ENCODE results near the gene DYNLL2.
"Not testable (repeated sequence)": the region's sequence is repeated elsewhere in the genome, so short reads cannot be mapped to it uniquely, and the experiment has no call there.

DYNLL2 gene

DNA sequence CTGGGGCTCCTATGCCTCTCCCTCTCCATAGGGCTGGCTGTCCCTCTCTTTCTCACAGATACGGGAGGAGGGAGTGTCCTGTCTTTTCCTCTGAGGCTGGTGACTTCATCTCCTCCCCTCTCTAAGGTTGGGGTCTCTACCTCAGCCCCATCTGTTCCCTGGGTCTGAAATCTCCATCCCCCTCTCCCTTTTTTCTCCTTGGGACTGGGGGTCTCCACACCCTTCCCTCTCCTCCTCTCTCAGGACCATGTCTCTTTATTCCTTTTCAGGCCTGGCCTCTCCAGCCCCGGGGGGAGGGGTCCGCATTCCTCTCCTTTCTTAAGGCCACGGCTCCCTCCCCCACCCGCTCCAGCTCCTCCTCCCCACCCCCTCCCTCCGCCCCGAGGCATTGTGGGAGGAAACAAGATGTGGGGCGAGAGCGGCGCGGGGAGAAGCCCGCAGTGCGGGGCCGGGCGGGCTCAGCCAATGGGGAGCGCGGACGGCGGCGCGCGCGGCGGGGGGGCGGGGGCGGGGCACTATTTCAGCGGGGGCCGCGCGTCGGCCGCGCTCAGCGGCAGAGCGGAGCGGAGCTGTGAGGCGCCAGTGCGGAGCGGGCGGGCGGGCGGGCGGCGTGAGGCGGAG lies at the start of gene DYNLL2:
TSS of gene DYNLL2 (plus strand) at position 550 of the 621 bp plus-strand sequence. CDS start 3,672 bp downstream, outside the sequence.
- H3K27ac Mint-ChIP-seq = peak within 1 kb of the TSS; percentile 96
- DNase-seq = peak; percentile 80
- H3K9me3 Mint-ChIP-seq = no peaks in the 10 kb centered on the region
- peak; percentile 80 to 85 for ATAC-seq (replicated peaks)
- H3K4me1 Mint-ChIP-seq = peaks cover 21 to 43% of the 10 kb centered on the region in 2 donors
- peaks cover 4 to 15% of the 10 kb centered on the region in 2 donors for H3K36me3 Mint-ChIP-seq
- H3K27me3 Mint-ChIP-seq = no peaks in the 10 kb centered on the region
- H3K4me3 Mint-ChIP-seq = peak within 1 kb of the TSS; percentile 85 to 91

DNA sequence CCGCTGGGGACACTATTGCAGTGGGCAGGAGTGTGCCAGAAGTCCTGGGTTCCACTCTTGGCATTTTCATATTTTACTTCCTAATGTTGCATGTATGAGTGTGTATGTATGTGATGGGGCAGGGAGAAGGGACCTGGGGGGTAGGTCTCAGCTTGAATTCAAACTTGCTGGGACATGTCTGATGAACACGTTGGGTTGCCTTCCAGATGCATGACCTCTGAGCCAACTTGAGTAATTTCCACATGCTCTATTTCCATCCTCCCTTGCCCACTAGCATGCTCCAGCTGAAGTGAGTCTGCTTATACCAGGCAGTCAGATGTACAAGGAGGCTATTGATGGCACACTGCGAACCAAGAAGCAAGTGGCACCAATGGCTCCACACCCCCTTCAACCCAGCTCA lies 43.2 kb upstream of the DYNLL2 start:
- no peaks in the 10 kb centered on the region for H3K4me1 Mint-ChIP-seq
- DNase-seq = no peak
- peaks cover 0 to 4% of the 10 kb centered on the region in 2 donors for H3K9me3 Mint-ChIP-seq
- H3K36me3 Mint-ChIP-seq = no peaks in the 10 kb centered on the region
- no peak for ATAC-seq (replicated peaks)
- peaks cover 36 to 51% of the 10 kb centered on the region in 2 donors for H3K27me3 Mint-ChIP-seq
- no peak overlapping the region for H3K4me3 Mint-ChIP-seq
- H3K27ac Mint-ChIP-seq = no peak overlapping the region

DNA sequence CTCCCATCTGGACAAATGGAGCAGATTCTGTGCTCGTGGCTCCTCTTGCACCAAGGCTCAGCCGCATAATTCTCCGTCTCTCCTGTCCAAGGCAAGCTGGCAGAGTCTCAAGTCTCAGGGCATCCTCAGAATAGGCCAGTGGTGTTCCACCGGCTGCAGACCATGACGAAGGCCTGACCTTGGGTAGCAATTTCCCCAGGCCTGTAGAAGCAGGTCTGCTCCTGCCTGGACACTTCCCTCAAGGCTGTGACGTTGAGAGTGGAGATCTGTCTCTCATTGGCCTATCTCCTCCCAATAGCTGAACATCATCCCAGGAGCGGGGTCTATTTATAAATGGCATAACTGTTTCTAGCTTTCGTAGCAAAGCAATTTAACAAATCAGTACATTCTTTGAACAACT lies 42.8 kb upstream of the DYNLL2 start:
- H3K27ac Mint-ChIP-seq = no peak overlapping the region
- DNase-seq (no peak), ATAC-seq (replicated peaks) (no peak)
- peaks cover 36 to 51% of the 10 kb centered on the region in 2 donors for H3K27me3 Mint-ChIP-seq
- no peaks in the 10 kb centered on the region for H3K4me1 Mint-ChIP-seq
- no peak overlapping the region for H3K4me3 Mint-ChIP-seq
- no peaks in the 10 kb centered on the region for H3K36me3 Mint-ChIP-seq
- peaks cover 0 to 4% of the 10 kb centered on the region in 2 donors for H3K9me3 Mint-ChIP-seq

DNA sequence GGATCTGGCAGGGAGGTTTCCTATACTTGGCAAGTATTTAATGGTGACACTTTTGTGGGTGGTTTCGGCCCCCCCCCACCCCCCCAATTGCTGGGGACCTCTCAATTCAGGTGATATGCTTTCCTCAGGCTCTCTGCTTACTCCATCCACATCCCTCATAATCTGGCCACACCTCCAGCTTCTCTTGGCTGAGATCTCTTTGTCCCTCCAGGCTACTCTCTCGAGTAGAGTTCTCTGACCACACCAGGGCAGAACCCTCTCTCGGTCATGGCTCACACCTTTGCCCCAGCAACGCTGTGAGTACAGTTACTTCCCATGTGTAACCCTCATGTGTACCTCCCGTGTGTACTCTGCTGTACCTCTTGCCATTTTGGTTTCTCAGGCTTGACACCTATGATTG lies 42.1 kb upstream of the DYNLL2 start:
- ATAC-seq (replicated peaks) = no peak
- Mint-ChIP-seq H3K4me3 (no peak overlapping the region), H3K27me3 (peaks cover 36 to 51% of the 10 kb centered on the region in 2 donors)

DNA sequence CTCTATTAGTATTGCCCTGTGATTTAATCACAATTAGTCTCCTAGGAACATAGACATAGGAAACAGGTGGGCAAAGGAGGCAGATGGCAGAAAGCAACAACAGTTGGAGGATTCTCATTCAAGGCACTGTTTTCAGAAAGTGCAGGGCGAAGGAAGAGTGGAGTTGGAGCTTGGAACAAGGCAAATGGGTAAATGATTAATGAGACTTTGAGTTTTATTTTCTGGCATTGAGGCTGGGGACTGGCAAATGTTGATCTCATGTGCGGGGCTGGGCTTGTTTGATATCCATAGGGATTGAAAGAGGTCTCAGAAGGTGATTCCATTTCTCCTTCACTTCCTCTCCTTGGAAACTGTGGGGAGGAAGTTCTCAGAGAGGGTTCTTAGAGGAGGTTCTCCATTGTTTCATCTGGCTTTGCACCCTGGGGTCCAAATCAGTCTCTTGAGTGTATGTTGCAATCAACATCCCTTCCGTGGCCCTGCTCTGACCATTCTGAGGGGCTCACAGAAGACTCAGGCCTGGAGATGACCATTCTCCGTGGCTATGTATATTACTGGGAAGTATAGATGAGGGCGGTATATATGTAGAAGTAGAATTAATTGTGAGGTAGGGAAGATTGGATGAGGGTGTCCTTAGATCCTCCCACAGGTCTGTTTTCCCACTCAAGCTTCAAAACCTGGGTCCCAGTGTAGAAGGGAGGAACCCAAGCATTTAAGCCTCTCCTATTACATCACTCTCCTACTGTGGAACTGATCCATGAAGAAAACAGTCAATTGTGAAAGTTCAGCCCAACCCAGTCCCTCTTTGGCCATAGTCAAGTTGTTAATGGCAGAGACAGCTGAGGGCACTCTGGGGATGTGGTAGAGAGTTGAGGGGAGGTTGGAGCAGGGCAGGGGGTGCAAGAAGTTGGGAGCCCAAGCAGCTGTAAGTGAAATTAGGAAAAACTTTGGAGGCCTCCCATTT lies 39.7 kb upstream of the DYNLL2 start:
- Mint-ChIP-seq H3K27ac (no peak overlapping the region), H3K4me1 (no peaks in the 10 kb centered on the region), H3K9me3 (peaks cover 0 to 4% of the 10 kb centered on the region in 2 donors), H3K4me3 (no peak overlapping the region), H3K36me3 (no peaks in the 10 kb centered on the region), H3K27me3 (peaks cover 38 to 44% of the 10 kb centered on the region in 2 donors)
- no peak for ATAC-seq (replicated peaks)
- no peak for DNase-seq

More for the DNA sequence above, 42.1 kb upstream of the DYNLL2 start:
- Mint-ChIP-seq H3K9me3 (peaks cover 0 to 4% of the 10 kb centered on the region in 2 donors), H3K36me3 (no peaks in the 10 kb centered on the region), H3K4me1 (no peaks in the 10 kb centered on the region), H3K27ac (no peak overlapping the region)
- no peak for DNase-seq

DNA sequence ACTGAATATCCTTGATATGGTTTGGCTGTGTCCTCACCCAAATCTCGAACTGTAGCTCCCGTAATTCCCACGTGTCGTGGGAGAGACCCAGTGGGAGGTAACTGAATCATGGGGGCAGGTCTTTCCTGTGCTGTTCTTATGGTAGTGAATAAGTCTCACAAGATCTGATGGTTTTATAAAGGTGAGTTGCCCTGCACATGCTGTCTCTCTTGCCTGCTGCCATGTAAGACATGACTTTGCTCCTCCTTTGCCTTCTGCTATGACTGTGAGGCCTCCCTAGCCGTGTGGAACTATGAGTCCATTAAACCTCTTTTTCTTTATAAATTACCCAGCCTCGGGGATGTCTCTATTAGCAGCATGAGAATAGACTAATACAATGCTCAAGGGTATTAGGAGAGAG lies 39.0 kb upstream of the DYNLL2 start:
- not testable (repeated sequence) for H3K27ac Mint-ChIP-seq; DNase-seq; ATAC-seq (replicated peaks); H3K4me3 Mint-ChIP-seq; H3K36me3 Mint-ChIP-seq; H3K9me3 Mint-ChIP-seq; H3K4me1 Mint-ChIP-seq
- H3K27me3 Mint-ChIP-seq = peaks cover 37 to 43% of the 10 kb centered on the region in 2 donors

DNA sequence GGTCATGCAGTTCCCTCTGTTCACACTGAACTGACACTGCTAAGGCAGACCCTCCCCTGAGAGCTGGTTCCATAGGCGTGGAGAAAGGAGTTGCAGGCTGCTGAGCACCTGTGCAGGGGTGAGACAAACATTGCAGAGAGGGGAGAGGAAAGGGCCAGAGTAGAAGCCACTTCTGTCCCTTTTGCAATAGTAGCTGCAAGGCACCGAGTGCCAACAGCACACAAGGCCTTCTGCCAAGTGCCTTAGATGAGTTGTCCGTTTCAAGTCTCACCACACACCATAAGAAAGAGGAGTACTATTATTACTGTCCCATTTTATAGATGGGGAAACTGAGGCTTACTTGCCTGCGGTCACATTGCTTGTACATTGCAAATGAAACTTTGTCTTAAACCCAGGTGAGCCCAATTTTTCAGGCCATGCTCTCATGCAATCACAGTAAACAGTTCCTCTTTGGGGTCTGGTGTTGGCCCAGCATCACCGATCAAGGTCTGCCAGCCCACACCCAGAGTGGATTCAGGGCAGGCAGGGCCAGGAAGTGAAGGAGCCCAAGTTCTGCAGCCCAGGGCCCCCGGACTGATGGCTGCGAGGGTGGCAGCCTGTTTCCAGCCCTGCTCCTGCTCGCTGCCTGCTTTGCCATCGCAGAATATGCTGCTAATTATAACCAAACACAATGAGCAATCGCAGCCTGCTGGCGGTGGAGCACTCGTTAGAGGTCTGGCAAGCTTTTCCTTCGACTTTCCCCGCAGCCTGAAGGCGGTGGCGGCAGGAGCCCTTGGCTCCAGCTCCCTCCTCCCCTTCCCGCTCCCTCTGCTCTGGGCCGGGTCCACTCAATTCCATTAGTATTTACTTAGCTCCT lies 36.8 kb upstream of the DYNLL2 start:
- peaks cover 27 to 32% of the 10 kb centered on the region in 2 donors for H3K27me3 Mint-ChIP-seq
- H3K27ac Mint-ChIP-seq = no peak overlapping the region
- H3K4me3 Mint-ChIP-seq = no peak overlapping the region
- ATAC-seq (replicated peaks) (no peak), DNase-seq (no peak)
- H3K9me3 Mint-ChIP-seq = peaks cover 0 to 4% of the 10 kb centered on the region in 2 donors
- no peaks in the 10 kb centered on the region for H3K36me3 Mint-ChIP-seq
- no peaks in the 10 kb centered on the region for H3K4me1 Mint-ChIP-seq

DNA sequence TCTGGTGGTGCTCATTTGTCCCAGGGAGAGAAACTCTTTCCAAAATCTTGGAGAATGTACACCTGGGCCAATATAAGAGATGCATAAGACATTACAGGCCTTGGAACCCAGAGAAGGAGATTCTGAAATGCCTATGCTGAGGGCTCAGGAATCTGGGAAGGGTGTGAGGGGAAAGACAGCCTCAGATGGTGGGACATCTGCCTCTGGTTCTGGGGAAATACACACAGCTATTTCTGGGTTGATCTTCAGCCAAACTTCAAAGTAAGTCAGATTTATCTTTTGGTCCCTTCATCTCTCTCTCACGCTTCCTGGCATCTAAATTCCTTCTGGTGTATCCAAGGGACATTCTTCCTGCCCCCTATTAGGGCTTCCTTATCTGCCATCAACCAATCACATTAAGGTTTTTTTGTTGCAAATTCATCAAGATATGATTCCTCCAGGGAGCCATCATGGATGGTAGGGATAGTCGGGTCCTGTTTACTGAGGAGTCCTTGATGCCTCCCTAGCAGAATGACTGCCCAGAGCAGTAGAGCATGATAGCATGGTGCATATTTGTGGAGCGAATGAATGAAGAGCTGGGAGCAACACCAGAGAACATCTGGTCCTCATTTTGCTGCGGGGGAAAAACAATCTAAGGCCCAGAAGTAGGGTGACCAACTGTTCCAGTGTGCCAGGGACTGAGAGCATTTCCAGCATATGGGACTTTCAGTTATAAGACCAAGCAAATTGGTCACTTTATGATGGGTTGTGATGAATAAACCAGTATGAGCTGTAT lies 35.7 kb upstream of the DYNLL2 start:
- H3K27me3 Mint-ChIP-seq = peaks cover 21 to 29% of the 10 kb centered on the region in 2 donors
- H3K9me3 Mint-ChIP-seq = peaks cover 0 to 4% of the 10 kb centered on the region in 2 donors
- H3K4me3 Mint-ChIP-seq = no peak overlapping the region
- no peaks in the 10 kb centered on the region for H3K4me1 Mint-ChIP-seq
- DNase-seq = no peak
- ATAC-seq (replicated peaks) = no peak
- no peaks in the 10 kb centered on the region for H3K36me3 Mint-ChIP-seq
- H3K27ac Mint-ChIP-seq = no peak overlapping the region

DNA sequence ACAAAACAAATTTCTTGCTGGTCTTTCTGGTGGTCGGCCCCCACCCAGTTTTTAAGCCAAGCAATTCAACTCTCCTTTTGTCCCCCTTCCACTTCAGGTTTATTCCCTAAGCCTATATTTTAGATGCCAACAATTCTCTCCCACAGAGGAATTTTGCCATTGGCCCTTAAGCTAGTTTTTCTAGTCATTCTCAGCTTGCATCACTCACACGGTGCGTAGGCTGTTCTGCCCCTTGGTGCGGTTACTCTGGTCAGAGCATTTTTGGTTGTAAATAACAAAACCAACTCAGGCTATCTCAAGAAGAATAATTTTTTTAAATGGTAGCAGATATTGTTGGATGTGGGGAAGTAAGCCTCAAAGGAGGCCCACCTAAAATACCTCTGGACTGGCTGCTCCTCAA lies 33.7 kb upstream of the DYNLL2 start:
- no peaks in the 10 kb centered on the region for H3K9me3 Mint-ChIP-seq

DNA sequence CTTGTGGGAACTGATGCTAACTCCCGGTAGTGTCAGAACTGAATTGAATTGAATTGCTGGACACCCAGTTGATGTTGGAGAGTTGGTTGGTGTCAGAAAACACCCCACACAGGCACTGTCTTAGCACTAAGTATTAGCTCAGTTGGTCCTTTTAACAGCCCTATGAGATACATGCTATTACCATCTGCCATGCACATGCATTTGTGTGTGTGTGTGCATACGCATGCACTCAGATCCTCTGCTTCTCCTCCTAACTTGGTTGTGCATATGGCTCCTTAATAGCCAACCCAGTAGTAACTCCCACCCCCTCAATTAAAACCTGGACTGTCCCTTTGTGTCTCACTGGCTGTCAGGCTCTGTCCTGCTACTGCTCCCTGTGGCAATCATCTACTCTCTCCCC lies 32.3 kb upstream of the DYNLL2 start:
- ATAC-seq (replicated peaks) (no peak), DNase-seq (no peak)
- Mint-ChIP-seq H3K27ac (no peak overlapping the region), H3K36me3 (no peaks in the 10 kb centered on the region), H3K4me1 (no peaks in the 10 kb centered on the region), H3K27me3 (peaks cover 18 to 28% of the 10 kb centered on the region in 2 donors), H3K4me3 (no peak overlapping the region), H3K9me3 (no peaks in the 10 kb centered on the region)

More for the DNA sequence above, 33.7 kb upstream of the DYNLL2 start:
- H3K4me1 Mint-ChIP-seq = no peaks in the 10 kb centered on the region
- H3K36me3 Mint-ChIP-seq = no peaks in the 10 kb centered on the region
- ATAC-seq (replicated peaks) (no peak), DNase-seq (no peak)
- no peak overlapping the region for H3K4me3 Mint-ChIP-seq
- peaks cover 16 to 26% of the 10 kb centered on the region in 2 donors for H3K27me3 Mint-ChIP-seq
- no peak overlapping the region for H3K27ac Mint-ChIP-seq

DNA sequence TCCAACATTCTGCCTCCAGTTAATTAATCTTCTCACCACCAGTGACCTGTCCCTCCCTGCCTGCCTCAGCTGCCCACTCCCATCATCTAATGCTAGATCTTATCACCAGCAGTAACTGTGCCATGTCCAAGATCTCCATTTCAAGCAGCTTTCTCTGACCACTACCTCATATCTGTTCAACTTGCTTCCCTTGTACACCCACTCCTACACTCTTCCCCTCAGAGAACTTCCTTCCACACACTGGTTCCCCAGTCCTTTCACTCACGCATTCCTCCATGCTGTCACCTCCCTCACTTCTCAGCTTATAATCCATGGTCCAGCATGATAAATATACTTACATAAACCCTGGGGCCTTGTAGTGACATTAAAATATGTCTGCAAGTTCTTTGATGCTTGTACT lies 31.8 kb upstream of the DYNLL2 start:
- H3K27me3 Mint-ChIP-seq = peaks cover 18 to 28% of the 10 kb centered on the region in 2 donors
- H3K27ac Mint-ChIP-seq = no peak overlapping the region
- no peak overlapping the region for H3K4me3 Mint-ChIP-seq
- DNase-seq (no peak), ATAC-seq (replicated peaks) (no peak)
- H3K4me1 Mint-ChIP-seq = no peaks in the 10 kb centered on the region
- no peaks in the 10 kb centered on the region for H3K9me3 Mint-ChIP-seq
- H3K36me3 Mint-ChIP-seq = no peaks in the 10 kb centered on the region

DNA sequence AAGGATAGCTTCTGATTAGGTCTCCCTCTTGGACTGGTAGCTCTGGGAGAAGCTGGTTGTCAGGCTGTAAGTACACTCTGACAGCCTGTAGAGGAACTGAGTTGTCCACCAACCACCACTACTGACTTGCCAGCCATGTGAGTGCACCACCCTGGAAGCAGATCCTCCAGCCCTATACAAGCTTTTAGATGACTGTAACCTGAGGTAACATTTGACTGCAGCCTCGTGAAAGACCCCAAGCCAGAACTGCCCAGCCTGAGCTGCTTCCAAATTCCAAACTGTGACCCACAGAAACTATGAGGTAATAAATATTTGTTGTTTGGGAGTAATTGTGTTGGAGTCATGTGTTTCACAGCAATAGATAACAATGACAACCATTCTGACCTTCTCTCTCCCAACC lies 30.8 kb upstream of the DYNLL2 start:
- Mint-ChIP-seq H3K4me3 (no peak overlapping the region), H3K27ac (no peak overlapping the region), H3K4me1 (no peaks in the 10 kb centered on the region), H3K36me3 (no peaks in the 10 kb centered on the region), H3K9me3 (no peaks in the 10 kb centered on the region), H3K27me3 (peaks cover 25 to 28% of the 10 kb centered on the region in 2 donors)
- no peak for ATAC-seq (replicated peaks)
- no peak for DNase-seq

DNA sequence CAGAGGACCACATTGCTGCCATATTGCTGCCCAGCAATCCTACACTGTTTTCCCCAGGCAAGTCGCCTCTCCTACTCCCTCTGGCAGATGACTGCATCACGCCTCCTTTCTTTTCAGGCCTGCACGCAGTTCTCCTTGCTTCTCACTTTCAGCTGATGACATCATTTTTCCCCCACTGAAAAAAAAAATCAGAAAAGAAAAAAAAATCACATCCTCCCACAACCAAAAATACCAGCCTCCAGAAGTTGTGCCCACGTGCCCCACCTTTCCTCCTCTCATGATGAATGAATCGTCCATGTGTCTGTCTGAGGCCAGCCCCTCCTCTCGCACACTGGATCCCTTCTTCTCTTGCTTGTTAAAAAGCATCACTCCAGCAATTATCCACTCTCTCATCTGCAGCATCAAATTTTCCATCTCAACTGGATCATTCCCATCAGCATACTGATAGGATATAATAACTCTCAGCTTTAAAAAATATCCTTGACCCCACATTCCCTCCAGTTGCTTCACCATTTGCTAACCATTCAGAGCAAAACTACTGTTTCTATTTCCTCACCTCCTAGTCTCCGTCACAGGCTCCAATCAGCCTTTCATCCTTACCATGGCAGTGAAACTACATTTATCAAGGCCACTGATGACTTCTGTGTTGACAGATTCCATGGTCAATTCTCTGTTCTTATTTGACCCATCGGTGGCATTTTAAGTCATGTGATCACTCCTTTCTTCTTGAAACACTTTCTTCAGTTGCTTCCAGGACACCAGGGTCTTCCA lies 30.1 kb upstream of the DYNLL2 start:
- peaks cover 23 to 28% of the 10 kb centered on the region in 2 donors for H3K27me3 Mint-ChIP-seq
- no peak overlapping the region for H3K27ac Mint-ChIP-seq
- no peak overlapping the region for H3K4me3 Mint-ChIP-seq
- H3K9me3 Mint-ChIP-seq = no peaks in the 10 kb centered on the region
- DNase-seq (no peak), ATAC-seq (replicated peaks) (no peak)
- no peaks in the 10 kb centered on the region for H3K36me3 Mint-ChIP-seq
- H3K4me1 Mint-ChIP-seq = no peaks in the 10 kb centered on the region
